K562 (cell line): Measurements from ENCODE around the gene WNK1. TPM values are rescaled to one million over a fixed set of nuclear protein-coding genes. Genes with fewer than 3 reads are reported as not detected.

Source experiments
- ARID1B ChIP-seq: fragments of 450-650 bp; IDR thresholded peaks from 2 replicates; pipeline ENCODE4 v1.6.1; 2016; ENCODE audit warnings: antibody characterized with exemption, mild to moderate bottlenecking, inconsistent platforms
- CXXC5 ChIP-seq: fragments of 250-450 bp; sonication (Bioruptor Pico); IDR thresholded peaks from 2 replicates; pipeline ENCODE4 v1.8.0; 2022; ENCODE audit warnings: inconsistent platforms, mild to moderate bottlenecking, moderate library complexity
- GATAD2B ChIP-seq: fragments of 450-650 bp; IDR thresholded peaks from 2 replicates; pipeline ENCODE4 v1.6.1; 2017; ENCODE audit warnings: mild to moderate bottlenecking, borderline replicate concordance
- HMGXB4 ChIP-seq: sonication (generic); formaldehyde crosslinking; IDR thresholded peaks from 2 replicates; pipeline ENCODE4 v1.8.1; 2023; ENCODE audit warnings: mild to moderate bottlenecking, missing genetic modification reagents
- JUND ChIP-seq, 2 experiments: IDR thresholded peaks; 2 replicates in 1 of 2; 3 replicates in 1 of 2; pipeline ENCODE4 v1.6.1; 2011; ENCODE audit warnings: borderline replicate concordance in 2 of 2, low read depth in 2 of 2, low read length in 2 of 2, improper control_type of control experiment in 1 of 2, missing biosample characterization in 1 of 2, missing genetic modification characterization in 1 of 2, missing genetic modification reagents in 1 of 2
- KDM1A ChIP-seq, 2 experiments: fragments of 450-650 bp; IDR thresholded peaks; 2 replicates each; pipeline ENCODE4 v1.6.1; 2016; ENCODE audit warnings: mild to moderate bottlenecking in 2 of 2
- ZBTB40 ChIP-seq, 2 experiments: fragments of 450-650 bp in 1 of 2; sonication (generic) in 1 of 2; formaldehyde crosslinking in 1 of 2; IDR thresholded peaks; 2 replicates each; pipeline versions ENCODE4 v1.7.1 to v1.9.0; 2016 to 2022; ENCODE audit warnings: inconsistent platforms in 1 of 2, mild to moderate bottlenecking in 1 of 2, missing genetic modification reagents in 1 of 2
- ZNF395 ChIP-seq: fragments of 200-800 bp; sonication (Bioruptor generic); IDR thresholded peaks from 2 replicates; pipeline ENCODE4 v1.6.1; 2017; ENCODE audit warnings: missing genetic modification characterization, missing compliant biosample characterization
- polyA plus RNA-seq, 8 experiments: library from polyadenylated mRNA; depleted of rRNA in 4 of 8; stranded (reverse) in 5 of 8; unstranded in 3 of 8; fragments of >200 nt; fragmentation: Nextera tagmentation in 2 of 8; fragmentation: Illumina TruSeq in 1 of 8; extraction: Ambion mirVana in 2 of 8; extraction: Trizol in 1 of 8; gene quantifications; 2 replicates each; pipeline versions ENCODE4 v1.2.1 to v1.2.3, GENCODE V29; 2011 to 2014; ENCODE audit warnings: inconsistent platforms in 1 of 8, missing spikeins in 1 of 8
- total RNA-seq, 7 experiments: library from RNA; depleted of rRNA in 6 of 7; stranded (reverse); fragments of >200 nt in 6 of 7; fragmentation: Illumina TruSeq in 2 of 7; extraction: Trizol in 2 of 7; gene quantifications; 2 replicates each; pipeline versions ENCODE4 v1.2.1 to v1.2.3, GENCODE V29; 2011 to 2021; ENCODE audit warnings: low replicate concordance in 1 of 7

The WNK1 gene
- total and polyA plus RNA-seq, 9 of the 15 experiments (the other 6 are each of a cell fraction or from before 2014, with no cell fraction given) = 4.3 to 73.9 (median 31.0) TPM

GRCh38 chr12:716506-716905, 35.9 kb upstream of the WNK1 start (continued):
- TF ChIP-seq ZBTB40 (IDR thresholded peaks at IDR 0.05) (no peak), ZBTB40 (CRISPR knock-in tag; IDR thresholded peaks at IDR 0.05) (no peak), GATAD2B (peak; percentile 18; the same call in 1 of the 2 replicates), JUND (IDR thresholded peaks at IDR 0.05; ENCODE audit: borderline replicate concordance, low read depth, low read length) (peak; percentile 84), JUND (tag; IDR thresholded peaks at IDR 0.05; ENCODE audit: borderline replicate concordance, low read depth, low read length) (peak; percentile 90; the same call in 2 of the 3 replicates), ARID1B (peak; percentile 85), KDM1A (IDR thresholded peaks at IDR 0.05) (no peak; a peak in 1 of 4 replicates), HMGXB4 (CRISPR knock-in tag) (no peak), CXXC5 (CRISPR knock-in tag) (peak; percentile 14; the same call in 1 of the 2 replicates), ZNF395 (no peak)
